ENCODE data around the gene BLOC1S5.

BLOC1S5 gene, protein sequence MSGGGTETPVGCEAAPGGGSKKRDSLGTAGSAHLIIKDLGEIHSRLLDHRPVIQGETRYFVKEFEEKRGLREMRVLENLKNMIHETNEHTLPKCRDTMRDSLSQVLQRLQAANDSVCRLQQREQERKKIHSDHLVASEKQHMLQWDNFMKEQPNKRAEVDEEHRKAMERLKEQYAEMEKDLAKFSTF

DNA sequence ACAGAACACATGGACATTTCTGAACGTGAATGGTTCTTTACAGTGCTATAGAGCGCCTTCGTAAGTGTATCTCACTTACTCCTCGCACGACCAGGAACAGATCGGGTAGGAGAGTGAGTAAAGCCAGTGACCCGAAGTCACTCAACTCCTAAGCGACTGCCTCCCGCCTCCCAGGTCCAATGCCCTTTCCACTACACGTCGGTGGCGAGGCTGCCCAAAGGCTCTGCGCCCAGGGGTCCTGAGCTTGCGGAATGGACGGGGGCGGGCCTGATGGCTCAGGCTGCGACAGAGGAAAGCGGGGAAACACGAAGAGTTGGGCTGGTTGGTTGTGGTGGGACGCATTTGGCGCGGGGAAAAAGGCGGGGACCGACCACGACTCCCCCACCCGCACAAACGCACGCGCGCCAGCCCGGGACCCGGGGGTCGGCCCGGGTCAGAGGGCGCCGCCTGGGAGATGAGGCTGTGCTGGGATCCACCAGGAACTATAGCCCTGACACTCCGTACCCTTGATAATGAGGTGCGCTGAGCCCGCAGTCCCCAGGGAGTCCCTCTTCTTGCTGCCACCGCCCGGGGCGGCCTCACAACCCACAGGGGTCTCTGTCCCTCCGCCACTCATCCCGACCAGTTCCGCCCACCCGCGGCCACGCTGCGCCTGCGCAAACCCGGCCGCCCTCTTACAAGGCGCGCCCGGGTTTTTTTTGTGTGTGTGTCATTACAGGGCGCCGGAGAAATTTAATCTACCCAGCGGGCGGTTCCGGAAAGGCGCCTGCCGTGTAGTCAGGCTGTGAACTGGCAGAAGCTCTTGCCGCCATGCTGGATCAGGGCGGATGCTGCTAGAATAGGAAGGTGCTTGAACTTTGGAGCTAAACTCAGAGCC lies at the start of gene BLOC1S5:
Gene BLOC1S5 (minus strand): TSS at position 629 of the 877 bp plus-strand sequence. CDS start 13 bp downstream, at position 616.
- peak within 1 kb of the TSS; percentile 74 for H2AFZ ChIP-seq (ENCODE audit: low read depth, low read length)
- H3K79me2 ChIP-seq (ENCODE audit: low read length), result peaks cover 13% of the 10 kb centered on the region
- peak within 1 kb of the TSS; percentile 85 for H3K9ac ChIP-seq (ENCODE audit: low read length)
- peaks cover 17% of the 10 kb centered on the region for H3K4me1 ChIP-seq (ENCODE audit: low read length)
- peaks cover 17% of the 10 kb centered on the region for H3K36me3 ChIP-seq (replicated peaks; ENCODE audit: low read depth, low read length)
- peak within 1 kb of the TSS; percentile 65 for H3K27ac ChIP-seq (ENCODE audit: low read length)
- no peaks in the 10 kb centered on the region for H3K27me3 ChIP-seq (ENCODE audit: low read depth, low read length)
- no peaks in the 10 kb centered on the region for H4K20me1 ChIP-seq (ENCODE audit: insufficient read depth, low read length)
- no peak for TF ChIP-seq EZH2phosphoT487 (IDR thresholded peaks at IDR 0.05; ENCODE audit: low read depth)
- TF ChIP-seq, protein P1, sequence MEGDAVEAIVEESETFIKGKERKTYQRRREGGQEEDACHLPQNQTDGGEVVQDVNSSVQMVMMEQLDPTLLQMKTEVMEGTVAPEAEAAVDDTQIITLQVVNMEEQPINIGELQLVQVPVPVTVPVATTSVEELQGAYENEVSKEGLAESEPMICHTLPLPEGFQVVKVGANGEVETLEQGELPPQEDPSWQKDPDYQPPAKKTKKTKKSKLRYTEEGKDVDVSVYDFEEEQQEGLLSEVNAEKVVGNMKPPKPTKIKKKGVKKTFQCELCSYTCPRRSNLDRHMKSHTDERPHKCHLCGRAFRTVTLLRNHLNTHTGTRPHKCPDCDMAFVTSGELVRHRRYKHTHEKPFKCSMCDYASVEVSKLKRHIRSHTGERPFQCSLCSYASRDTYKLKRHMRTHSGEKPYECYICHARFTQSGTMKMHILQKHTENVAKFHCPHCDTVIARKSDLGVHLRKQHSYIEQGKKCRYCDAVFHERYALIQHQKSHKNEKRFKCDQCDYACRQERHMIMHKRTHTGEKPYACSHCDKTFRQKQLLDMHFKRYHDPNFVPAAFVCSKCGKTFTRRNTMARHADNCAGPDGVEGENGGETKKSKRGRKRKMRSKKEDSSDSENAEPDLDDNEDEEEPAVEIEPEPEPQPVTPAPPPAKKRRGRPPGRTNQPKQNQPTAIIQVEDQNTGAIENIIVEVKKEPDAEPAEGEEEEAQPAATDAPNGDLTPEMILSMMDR (IDR thresholded peaks at IDR 0.05; ENCODE audit: low read depth, low read length), result no peak
- no peaks in the 10 kb centered on the region for H3K9me3 ChIP-seq (ENCODE audit: insufficient read depth, low read length)
- peak within 1 kb of the TSS; percentile 86 for H3K4me2 ChIP-seq (ENCODE audit: low read length)
- H3K4me3 ChIP-seq (ENCODE audit: low read length), result peak within 1 kb of the TSS; percentile 94

DNA sequence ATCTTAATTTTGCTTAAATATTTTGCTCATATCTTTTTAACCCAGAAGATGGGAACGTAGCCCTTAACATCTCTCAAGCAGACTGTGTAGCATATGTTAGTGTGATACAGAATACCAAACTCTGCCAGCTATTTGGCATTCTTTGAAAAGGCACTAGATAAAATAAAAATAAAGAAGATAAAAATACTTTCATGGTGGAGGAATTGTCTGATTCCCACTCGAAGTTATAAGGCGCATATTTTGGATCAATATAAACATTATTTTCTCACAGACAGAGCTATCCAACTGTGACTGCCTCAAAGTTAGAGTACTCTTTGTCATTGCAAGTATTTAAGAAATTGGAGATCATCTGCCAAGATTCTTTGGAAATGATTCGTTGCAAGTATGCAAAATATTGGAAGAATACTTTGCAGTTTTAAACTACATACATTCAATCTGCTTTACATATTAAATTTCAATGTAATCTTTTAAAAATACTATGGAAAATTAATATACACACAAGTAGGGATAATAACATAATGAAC lies 49.0 kb upstream of the BLOC1S5 start:
- Histone ChIP-seq H4K20me1 (ENCODE audit: insufficient read depth, low read length) (no peaks in the 10 kb centered on the region), H2AFZ (ENCODE audit: low read depth, low read length) (no peak overlapping the region), H3K4me1 (ENCODE audit: low read length) (no peaks in the 10 kb centered on the region), H3K4me2 (ENCODE audit: low read length) (no peak overlapping the region), H3K4me3 (ENCODE audit: low read length) (no peak overlapping the region), H3K36me3 (replicated peaks; ENCODE audit: low read depth, low read length) (no peaks in the 10 kb centered on the region), H3K27ac (ENCODE audit: low read length) (no peak overlapping the region), H3K9ac (ENCODE audit: low read length) (no peak overlapping the region), H3K27me3 (ENCODE audit: low read depth, low read length) (no peaks in the 10 kb centered on the region), H3K9me3 (ENCODE audit: insufficient read depth, low read length) (no peaks in the 10 kb centered on the region), H3K79me2 (ENCODE audit: low read length) (no peaks in the 10 kb centered on the region)
- TF ChIP-seq, protein P1 (IDR thresholded peaks at IDR 0.05; ENCODE audit: low read depth, low read length), result no peak
- TF ChIP-seq EZH2phosphoT487 (IDR thresholded peaks at IDR 0.05; ENCODE audit: low read depth), result no peak

GRCh38 chr6:8110725-8111124 lies 46.5 kb upstream of the BLOC1S5 start:
- no peaks in the 10 kb centered on the region for H4K20me1 ChIP-seq (ENCODE audit: insufficient read depth, low read length)
- H3K27ac ChIP-seq (ENCODE audit: low read length), result no peak overlapping the region
- no peaks in the 10 kb centered on the region for H3K4me1 ChIP-seq (ENCODE audit: low read length)
- no peak overlapping the region for H3K4me3 ChIP-seq (ENCODE audit: low read length)
- TF ChIP-seq EZH2phosphoT487 (IDR thresholded peaks at IDR 0.05; ENCODE audit: low read depth), result no peak
- TF ChIP-seq, protein P1 (IDR thresholded peaks at IDR 0.05; ENCODE audit: low read depth, low read length), result no peak
- H3K79me2 ChIP-seq (ENCODE audit: low read length), result no peaks in the 10 kb centered on the region
- no peaks in the 10 kb centered on the region for H3K27me3 ChIP-seq (ENCODE audit: low read depth, low read length)
- H3K4me2 ChIP-seq (ENCODE audit: low read length), result no peak overlapping the region
- H3K9me3 ChIP-seq (ENCODE audit: insufficient read depth, low read length), result no peaks in the 10 kb centered on the region
- no peak overlapping the region for H3K9ac ChIP-seq (ENCODE audit: low read length)
- H2AFZ ChIP-seq (ENCODE audit: low read depth, low read length), result no peak overlapping the region
- H3K36me3 ChIP-seq (replicated peaks; ENCODE audit: low read depth, low read length), result no peaks in the 10 kb centered on the region

- no peak overlapping the region for H3K4me3 ChIP-seq (ENCODE audit: low read length)
- no peaks in the 10 kb centered on the region for H3K36me3 ChIP-seq (replicated peaks; ENCODE audit: low read depth, low read length)
- H3K4me2 ChIP-seq (ENCODE audit: low read length), result no peak overlapping the region
- H4K20me1 ChIP-seq (ENCODE audit: insufficient read depth, low read length), result no peaks in the 10 kb centered on the region
- TF ChIP-seq, protein P1 (IDR thresholded peaks at IDR 0.05; ENCODE audit: low read depth, low read length), result no peak
- TF ChIP-seq EZH2phosphoT487 (IDR thresholded peaks at IDR 0.05; ENCODE audit: low read depth), result no peak
- H3K9me3 ChIP-seq (ENCODE audit: insufficient read depth, low read length), result no peaks in the 10 kb centered on the region
- H3K4me1 ChIP-seq (ENCODE audit: low read length), result no peaks in the 10 kb centered on the region
- H2AFZ ChIP-seq (ENCODE audit: low read depth, low read length), result no peak overlapping the region
- no peaks in the 10 kb centered on the region for H3K79me2 ChIP-seq (ENCODE audit: low read length)
- no peaks in the 10 kb centered on the region for H3K27me3 ChIP-seq (ENCODE audit: low read depth, low read length)
- H3K27ac ChIP-seq (ENCODE audit: low read length), result no peak overlapping the region
- H3K9ac ChIP-seq (ENCODE audit: low read length), result no peak overlapping the region
Measured at GRCh38 chr6:8110117-8110721, 46.0 kb upstream of the BLOC1S5 start.

Measured in OCI-LY3 (cell line).